ENCODE measurements around the gene TEX19. TPM values are rescaled to one million over a fixed set of nuclear protein-coding genes. Genes with fewer than 3 reads are reported as not detected.

The TEX19 gene
- total and polyA plus RNA-seq, 2 of the 8 experiments (the other 6 are each of a cell fraction or from before 2014, with no cell fraction given): 0.54 to 0.80 TPM

DNA sequence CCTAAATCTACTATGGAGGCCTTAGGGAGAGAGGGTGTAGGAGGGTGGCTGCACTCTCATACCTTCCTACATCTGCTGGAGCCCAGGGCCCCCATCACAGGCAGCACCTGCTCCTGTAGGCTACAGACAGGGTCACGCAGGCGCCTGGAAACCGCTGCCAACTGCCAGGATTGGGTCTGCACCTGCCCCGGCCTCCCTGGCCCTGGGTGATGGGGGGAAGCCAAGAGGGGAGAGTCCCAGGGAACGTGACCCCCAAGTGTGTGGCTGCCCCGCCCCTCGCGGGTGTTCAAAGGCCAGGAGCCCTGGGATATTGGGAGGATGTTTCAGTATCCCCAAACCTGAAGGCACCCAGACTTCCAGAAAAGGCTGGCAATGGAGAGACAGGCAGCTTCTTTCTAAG lies 5.6 kb upstream of the TEX19 start:
- Histone ChIP-seq H3K4ac (replicated peaks; ENCODE audit: insufficient read length, low read depth, low read length) (no peak overlapping the region), H2BK15ac (ENCODE audit: low read length) (no peak overlapping the region), H2BK12ac (ENCODE audit: low read depth, low read length) (no peak overlapping the region), H3K9me3 (ENCODE audit: insufficient read depth in 2 of 2, low read depth in 1 of 2, low read length in 1 of 2) (no peaks in the 10 kb centered on the region), H2AFZ (ENCODE audit: low read length) (no peak overlapping the region), H3K4me1 (replicated peaks in 1 of 4; ENCODE audit: control insufficient read depth in 3 of 4, insufficient read depth in 4 of 4, low read length in 3 of 4) (peaks cover 0 to 6% (median 5%) of the 10 kb centered on the region in 4 experiments; a peak in 5 of 7 replicates), H2BK120ac (replicated peaks; ENCODE audit: low read depth, low read length) (no peak overlapping the region), H3K23ac (ENCODE audit: insufficient read length) (no peak overlapping the region), H2BK20ac (ENCODE audit: low read length) (no peak overlapping the region), H3K56ac (replicated peaks; ENCODE audit: insufficient read length, low read depth, low read length) (no peak overlapping the region), H3K9ac (replicated peaks in 1 of 4; ENCODE audit: extremely low read depth in 1 of 4, low read depth in 3 of 4, low read length in 3 of 4) (no peak overlapping the region), H3K79me2 (ENCODE audit: control insufficient read depth in 1 of 2, insufficient read depth in 2 of 2, low read length in 2 of 2) (no peaks in the 10 kb centered on the region), H3K4me3 (ENCODE audit: extremely low read depth in 1 of 4, insufficient read depth in 2 of 4, low read depth in 3 of 4, low read length in 4 of 4) (no peak overlapping the region), H4K91ac (replicated peaks; ENCODE audit: insufficient read length, low read length) (no peak overlapping the region), H3K79me1 (ENCODE audit: low read depth, low read length) (no peaks in the 10 kb centered on the region), H3K23me2 (ENCODE audit: low read depth, low read length) (no peaks in the 10 kb centered on the region), H3K14ac (ENCODE audit: insufficient read length) (no peak overlapping the region), H4K8ac (ENCODE audit: extremely low read depth, insufficient read depth, low read length) (no peak overlapping the region), H3K18ac (ENCODE audit: extremely low read depth, low read length) (no peak overlapping the region), H3K4me2 (ENCODE audit: insufficient read depth in 1 of 2, low read depth in 2 of 2, low read length in 2 of 2) (no peak overlapping the region), H3K36me3 (ENCODE audit: control insufficient read depth in 2 of 4, insufficient read depth in 4 of 4, low read length in 3 of 4) (no peaks in the 10 kb centered on the region), H4K20me1 (replicated peaks in 1 of 2; ENCODE audit: control insufficient read depth in 1 of 2, insufficient read depth in 2 of 2, low read length in 2 of 2) (no peaks in the 10 kb centered on the region), H2AK5ac (ENCODE audit: low read depth, low read length) (no peak overlapping the region), H4K5ac (ENCODE audit: insufficient read length, low read depth, low read length) (no peak overlapping the region), H3K27ac (ENCODE audit: low read depth, low read length) (no peak overlapping the region), H3K27me3 (replicated peaks in 1 of 4; ENCODE audit: control insufficient read depth in 3 of 4, extremely low read depth in 1 of 4, insufficient read depth in 3 of 4, low read length in 3 of 4) (no peaks in the 10 kb centered on the region), H2BK5ac (ENCODE audit: low read depth, low read length) (no peak overlapping the region)
- TF ChIP-seq SIRT6 (IDR thresholded peaks at IDR 0.05; ENCODE audit: low read length) (no peak), JUND (IDR thresholded peaks at IDR 0.05; ENCODE audit: low read length) (no peak), KDM4A (IDR thresholded peaks at IDR 0.05; ENCODE audit: low read depth, low read length, severe bottlenecking) (no peak), SP4 (IDR thresholded peaks at IDR 0.05; ENCODE audit: low read length) (no peak), POLR2A (IDR thresholded peaks at IDR 0.05; ENCODE audit: control extremely low read depth in 1 of 2, low read depth in 2 of 2, low read length in 2 of 2) (no peak)
- 86% methylated on average over 8 of the region's 8 CpGs; no CpG with 5 or more reads in 1 of the 2 experiments for WGBS, 2 experiments (ENCODE audit: extremely low coverage in 1 of 2, insufficient coverage in 1 of 2, insufficient read length in 1 of 2, insufficient replicate concordance in 2 of 2, low coverage in 1 of 2, low lambda C conversion rate in 2 of 2, missing lambda C conversion rate in 1 of 2)
- ChIA-PET POLR2A (ENCODE audit: partially characterized antibody) (no interaction called here), CTCF (ENCODE audit: partially characterized antibody) (interaction anchor here (0.6 to 1.2 kb wide), 3 partner anchors 31 to 247 kb away, joined by 3 read pairs; no protein-coding TSS in a partner anchor)
- no peak for FAIRE-seq
- DNase-seq (ENCODE audit: low read depth in 1 of 2, low spot score in 2 of 2): no peak
